HG03378 (cell line): ENCODE results near the gene GLYATL3.
"Not testable (repeated sequence)": the region's sequence is repeated elsewhere in the genome, so short reads cannot be mapped to it uniquely, and the experiment has no call there.

Source experiments
- ATAC-seq: cut with Tn5 transposase; IDR thresholded peaks from one replicate; pipeline ENCODE4 v1.9.1; 2021; ENCODE audit warnings: mild to moderate bottlenecking, moderate library complexity; ENCODE audit not compliant: unreplicated experiment

Gene GLYATL3

DNA sequence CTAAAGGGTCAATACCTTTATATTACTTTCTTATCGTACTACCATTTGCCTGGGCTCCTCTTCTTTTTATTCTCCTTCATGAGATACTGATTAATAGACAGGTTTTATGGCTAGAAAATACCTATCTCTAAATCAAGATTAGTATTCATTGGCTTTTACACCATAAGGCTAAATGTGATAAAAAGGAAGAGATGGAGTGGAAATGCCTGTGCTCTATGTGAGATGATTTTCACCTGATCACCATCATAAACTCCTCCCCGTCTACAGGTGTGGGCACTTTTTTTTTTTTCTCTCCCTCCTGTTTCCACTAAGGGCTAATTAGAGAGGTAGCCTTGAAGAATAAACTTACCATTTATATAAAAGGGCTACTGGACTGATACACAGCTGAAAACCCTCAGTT is at the start of gene GLYATL3:
GLYATL3 (plus strand) TSS at position 301 of the 400 bp plus-strand sequence. CDS start 12,068 bp downstream, outside the sequence.
- ATAC-seq, result no peak

GRCh38 chr6:49453221-49453620 is 46.5 kb upstream of the GLYATL3 start:
- no peak for ATAC-seq

- ATAC-seq, result no peak
These were observed 44.7 kb upstream of the GLYATL3 start for GRCh38 chr6:49454787-49455709.

GRCh38 chr6:49457771-49458170 is 42.0 kb upstream of the GLYATL3 start:
- ATAC-seq, result no peak

DNA sequence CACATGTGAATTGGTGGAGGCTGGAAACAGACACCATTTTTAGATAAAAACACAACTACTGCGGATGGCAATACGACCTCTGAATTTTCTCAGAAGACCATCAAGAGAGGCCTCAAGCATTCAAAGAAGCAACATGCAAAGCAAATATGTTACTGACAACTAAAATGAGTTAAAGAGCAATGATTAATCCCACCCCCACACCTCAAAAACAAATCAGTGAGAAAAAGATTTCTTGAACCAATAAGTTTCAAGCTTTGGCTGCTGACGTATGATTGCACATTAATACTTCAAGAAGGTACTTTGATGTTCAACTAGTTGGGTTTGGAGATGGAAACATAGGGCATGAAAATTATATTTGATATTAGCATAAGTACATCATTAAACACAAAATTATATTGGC is 37.7 kb upstream of the GLYATL3 start:
- no peak for ATAC-seq

DNA sequence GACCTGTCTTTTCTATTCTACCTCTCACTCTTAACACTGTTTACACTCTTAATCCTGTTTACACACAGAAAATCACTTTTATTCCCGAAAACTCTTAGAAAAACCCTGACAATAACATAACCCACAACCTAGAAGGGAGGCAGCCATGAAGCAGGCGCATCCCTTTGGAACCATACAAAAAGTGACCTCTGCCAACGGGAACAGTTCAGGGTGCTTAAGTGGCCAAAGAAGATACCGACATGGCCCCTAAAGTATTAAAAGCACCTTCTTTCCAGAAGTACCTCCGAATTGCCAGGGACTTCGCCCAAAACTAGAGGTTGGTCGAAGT is 37.2 kb upstream of the GLYATL3 start:
- peak; percentile 2 for ATAC-seq

- ATAC-seq, result peak; percentile 98
These were observed 36.7 kb upstream of the GLYATL3 start, which contains the start of the genes CENPQ and MMUT for GRCh38 chr6:49462927-49463611. Gene CENPQ, plus strand, starts transcription at chr6:49463370. Its CDS starts 6,807 bp downstream, at chr6:49470177. Gene MMUT, minus strand, starts transcription at chr6:49463253. Its CDS starts 3,787 bp downstream, at chr6:49459466.

- ATAC-seq, result no peak
These were observed 36.1 kb upstream of the GLYATL3 start for GRCh38 chr6:49463612-49463967.

DNA sequence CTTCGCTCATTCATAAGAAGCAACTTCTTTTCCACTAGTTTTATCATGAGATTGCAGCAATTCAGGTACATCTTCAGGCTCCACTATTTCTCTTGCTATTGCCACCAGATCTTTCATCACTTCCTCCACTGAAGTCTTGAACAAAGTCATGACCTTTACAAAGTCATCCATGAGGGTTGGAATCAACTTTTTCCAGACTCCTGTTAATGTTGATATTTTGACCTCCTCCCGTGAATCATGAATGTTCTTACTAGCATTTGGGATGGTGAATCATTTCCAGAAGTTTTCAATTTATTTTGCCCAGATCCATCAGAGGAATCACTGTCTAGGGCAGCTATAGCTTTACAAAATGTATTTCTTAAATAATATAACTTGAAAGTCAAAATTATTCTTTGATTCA is 35.0 kb upstream of the GLYATL3 start:
- ATAC-seq, result no peak

- ATAC-seq, result no peak
These were observed 31.7 kb upstream of the GLYATL3 start for GRCh38 chr6:49468042-49468441.

DNA sequence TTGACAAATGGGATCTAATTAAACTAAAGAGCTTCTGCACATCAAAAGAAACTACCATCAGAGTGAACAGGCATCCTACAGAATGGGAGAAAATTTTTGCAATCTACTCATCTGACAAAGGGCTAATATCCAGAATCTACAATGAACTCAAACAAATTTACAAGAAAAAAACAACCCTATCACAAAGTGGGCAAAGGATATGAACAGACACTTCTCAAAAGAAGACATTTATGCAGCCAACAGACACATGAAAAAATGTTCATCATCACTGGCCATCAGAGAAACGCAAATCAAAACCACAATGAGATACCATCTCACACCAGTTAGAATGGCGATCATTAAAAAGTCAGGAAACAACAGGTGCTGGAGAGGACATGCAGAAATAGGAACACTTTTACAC is 23.2 kb upstream of the GLYATL3 start:
- not testable (repeated sequence) for ATAC-seq

GRCh38 chr6:49479308-49479970 is 20.3 kb upstream of the GLYATL3 start:
- ATAC-seq, result no peak

DNA sequence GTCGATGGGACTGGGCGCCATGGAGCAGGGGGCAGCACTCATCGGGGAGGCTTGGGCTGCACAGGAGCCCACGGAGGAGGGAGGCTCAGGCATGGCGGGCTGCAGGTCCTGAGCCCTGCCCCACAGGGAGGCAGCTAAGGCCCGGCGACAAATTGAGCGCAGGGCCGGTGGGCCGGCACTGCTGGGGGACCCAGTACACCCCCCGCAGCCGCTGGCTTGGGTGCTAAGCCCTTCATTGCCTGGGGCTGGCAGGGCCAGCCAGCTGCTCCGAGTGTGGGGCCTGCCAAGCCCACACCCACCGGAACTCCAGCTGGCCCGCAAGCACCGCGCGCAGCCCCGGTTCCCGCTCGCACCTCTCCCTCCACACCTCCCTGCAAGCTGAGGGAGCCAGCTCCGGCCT is 17.9 kb upstream of the GLYATL3 start:
- not testable (repeated sequence) for ATAC-seq

DNA sequence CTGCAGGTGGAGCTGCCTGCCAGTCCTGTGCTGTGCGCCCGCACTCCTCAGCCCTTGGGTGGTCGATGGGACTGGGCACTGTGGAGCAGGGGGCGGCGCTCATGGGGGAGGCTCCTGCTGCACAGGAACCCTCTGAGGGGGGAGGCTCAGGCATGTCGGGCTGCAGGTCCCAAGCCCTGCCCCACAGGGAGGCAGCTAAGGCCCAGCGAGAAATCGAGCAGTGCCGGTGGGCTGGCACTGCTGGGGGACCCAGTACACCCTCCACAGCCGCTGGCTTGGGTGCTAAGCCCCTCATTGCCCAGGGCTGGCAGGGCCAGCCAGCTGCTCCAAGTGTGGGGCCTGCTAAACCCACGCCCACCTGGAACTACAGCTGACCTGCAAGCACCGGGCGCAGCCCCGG is 16.3 kb upstream of the GLYATL3 start:
- ATAC-seq, result not testable (repeated sequence)

GRCh38 chr6:49490633-49491032 is 9.1 kb upstream of the GLYATL3 start:
- no peak for ATAC-seq

DNA sequence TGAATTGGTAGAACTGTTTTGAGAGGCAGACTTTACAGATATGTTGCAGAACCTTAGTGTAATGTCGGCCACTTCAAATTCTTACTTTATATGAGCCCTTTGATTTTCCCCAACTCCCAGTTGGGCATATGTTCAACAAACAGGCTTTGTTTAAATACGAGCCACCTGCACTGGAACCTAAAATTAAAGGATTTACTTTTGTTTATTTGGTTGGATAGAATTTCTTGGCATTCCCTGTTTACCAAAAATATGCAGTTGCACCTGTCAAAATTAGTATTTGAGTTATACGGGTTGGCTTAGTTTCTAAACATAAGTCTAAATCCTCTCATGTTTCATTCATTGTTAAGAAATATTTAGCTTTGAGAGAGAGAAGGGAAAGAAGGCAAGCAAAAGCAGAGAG is 2.4 kb upstream of the GLYATL3 start:
- ATAC-seq, result no peak

DNA sequence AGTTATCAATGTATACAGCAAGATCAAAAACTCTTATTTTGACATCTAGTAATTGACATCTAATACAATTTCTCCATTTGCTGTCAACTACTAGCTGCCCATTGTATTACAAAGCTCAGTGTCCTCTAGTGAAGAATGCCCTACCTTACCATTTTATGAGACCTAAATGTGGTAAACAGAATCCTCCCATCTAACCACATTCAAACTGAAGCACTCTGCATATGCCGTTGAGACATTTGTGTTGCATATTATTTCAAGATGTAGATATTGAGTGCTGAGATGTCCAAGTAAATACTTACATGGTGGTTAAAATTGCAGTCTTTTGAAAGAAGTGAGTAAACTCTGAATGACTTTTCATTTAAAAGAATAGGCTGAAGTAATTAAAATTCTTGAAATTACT is 597 bp upstream of the GLYATL3 start:
- no peak for ATAC-seq

DNA sequence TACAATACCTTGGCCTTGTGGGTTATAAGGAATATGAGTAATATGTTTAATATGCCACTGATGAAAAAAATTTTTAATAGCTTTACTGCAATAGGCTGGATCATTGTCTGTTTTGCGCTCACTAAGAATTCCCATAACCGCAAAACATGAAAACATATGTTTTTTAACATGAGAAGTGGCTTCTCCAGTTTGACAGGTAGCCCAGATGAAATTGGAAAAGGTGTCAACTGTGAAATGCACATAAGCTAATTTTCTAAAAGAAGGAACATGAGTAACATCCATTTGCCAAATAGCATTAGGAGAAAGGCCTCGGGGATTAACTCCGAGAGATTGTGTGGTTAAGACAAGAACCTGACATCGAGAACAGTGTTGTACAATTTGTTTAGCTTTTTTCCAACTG is 4.9 kb downstream of the GLYATL3 start:
- ATAC-seq, result no peak

- no peak for ATAC-seq
These were observed 6.9 kb downstream of the GLYATL3 start for GRCh38 chr6:49506569-49507111.

- ATAC-seq, result no peak
These were observed 9.6 kb downstream of the GLYATL3 start for GRCh38 chr6:49509342-49509741.
